SK-N-SH (cell line): ENCODE results near the gene PPM1E. TPM values are rescaled to one million over a fixed set of nuclear protein-coding genes. Genes with fewer than 3 reads are reported as not detected.

Experiments
- CTCF ChIA-PET: fragments of 300-600, 350-600 bp; formaldehyde crosslinking; extraction: SDS; loops from one replicate; lab custom pipeline; 2021; lab: Yijun Ruan, JAX
- POLR2A ChIA-PET: fragments of 350-600 bp; sonication (Branson Sonifier 250); formaldehyde crosslinking; extraction: SDS; loops from one replicate; lab custom pipeline; 2020; ENCODE audit warnings: antibody characterized with exemption, inconsistent platforms; lab: Yijun Ruan, JAX
- DNase-seq: peaks from one replicate; pipeline ENCODE4 v3.0.0; 2012
- H2AFZ ChIP-seq: fragments of 200-600 bp; sonication (generic); 2 replicates; pipeline ENCODE4 v1.8.1; 2016; ENCODE audit warnings: antibody characterized with exemption, mild to moderate bottlenecking, low read depth
- H3F3A ChIP-seq: fragments of 200-600 bp; sonication (generic); replicated peaks from 2 replicates; pipeline ENCODE3; 2016; ENCODE audit warnings: antibody characterized with exemption, mild to moderate bottlenecking; ENCODE audit not compliant: insufficient read depth
- H3K27ac ChIP-seq, 2 experiments: fragments of 200-500 bp in 1 of 2; fragments of 200-600 bp in 1 of 2; sonication (Bioruptor generic) in 1 of 2; sonication (generic), shearing (Covaris generic) in 1 of 2; 2 replicates each; pipeline versions ENCODE4 v1.5.1 to v1.6.1; 2014 to 2016; ENCODE audit warnings: low read depth in 2 of 2, inconsistent platforms in 1 of 2, low read length in 1 of 2, mild to moderate bottlenecking in 1 of 2, mixed read lengths in 1 of 2
- H3K27me3 ChIP-seq: fragments of 200-600 bp; sonication (generic), shearing (Covaris generic); 2 replicates; pipeline ENCODE4 v1.6.1; 2016; ENCODE audit warnings: mixed run types; ENCODE audit not compliant: insufficient read depth
- H3K36me3 ChIP-seq, 2 experiments: fragments of 200-500 bp in 1 of 2; fragments of 200-600 bp in 1 of 2; sonication (Bioruptor generic) in 1 of 2; sonication (generic) in 1 of 2; replicated peaks in 1 of 2; 2 replicates each; pipeline versions ENCODE3 to v1.5.1; 2014 to 2016; ENCODE audit warnings: low read length in 1 of 2, mild to moderate bottlenecking in 1 of 2; ENCODE audit not compliant: insufficient read depth in 2 of 2, control insufficient read depth in 1 of 2
- H3K4me1 ChIP-seq, 2 experiments: fragments of 200-500 bp in 1 of 2; fragments of 200-600 bp in 1 of 2; sonication (Bioruptor generic) in 1 of 2; sonication (generic), shearing (Covaris generic) in 1 of 2; 2 replicates each; pipeline versions ENCODE4 v1.5.1 to v1.6.1; 2014 to 2016; ENCODE audit warnings: low read depth in 1 of 2, low read length in 1 of 2, mixed run types in 1 of 2; ENCODE audit not compliant: insufficient read depth in 2 of 2, control insufficient read depth in 1 of 2
- H3K4me2 ChIP-seq: fragments of 200-600 bp; sonication (generic), shearing (Covaris generic); 2 replicates; pipeline ENCODE4 v1.6.1; 2017; ENCODE audit warnings: mixed run types
- H3K4me3 ChIP-seq, 2 experiments: fragments of 200-500 bp in 1 of 2; fragments of 200-600 bp in 1 of 2; sonication (Bioruptor generic) in 1 of 2; sonication (generic), shearing (Covaris generic) in 1 of 2; 2 replicates each; pipeline versions ENCODE4 v1.5.1 to v1.8.1; 2014 to 2016; ENCODE audit warnings: low read depth in 2 of 2, inconsistent platforms in 1 of 2, low read length in 1 of 2, mild to moderate bottlenecking in 1 of 2, mixed read lengths in 1 of 2, moderate library complexity in 1 of 2
- H3K79me2 ChIP-seq: fragments of 200-600 bp; sonication (generic); 2 replicates; pipeline ENCODE4 v1.8.1; 2017; ENCODE audit warnings: mild to moderate bottlenecking; ENCODE audit not compliant: insufficient read depth
- H3K9ac ChIP-seq: fragments of 200-600 bp; sonication (generic); 2 replicates; pipeline ENCODE4 v1.6.1; 2017; ENCODE audit warnings: mixed run types
- H3K9me2 ChIP-seq: fragments of 200-600 bp; sonication (generic); 2 replicates; pipeline ENCODE4 v1.6.1; 2017; ENCODE audit warnings: mixed run types
- H3K9me3 ChIP-seq: fragments of 200-600 bp; sonication (generic); 2 replicates; pipeline ENCODE4 v1.6.1; 2017; ENCODE audit warnings: mixed run types, mild to moderate bottlenecking, moderate library complexity
- H4K20me1 ChIP-seq: fragments of 200-600 bp; sonication (generic); 2 replicates; pipeline ENCODE4 v1.6.1; 2017; ENCODE audit warnings: mild to moderate bottlenecking, mixed run types; ENCODE audit not compliant: insufficient read depth
- EZH2phosphoT487 ChIP-seq: fragments of 200-600 bp; sonication (generic); IDR thresholded peaks from 2 replicates; pipeline ENCODE4 v1.6.1; 2017; ENCODE audit warnings: low read depth, mixed run types, mild to moderate bottlenecking, antibody characterized with exemption, moderate library complexity, borderline replicate concordance
- FOSL2 ChIP-seq: IDR thresholded peaks from 2 replicates; pipeline ENCODE4 v1.4.0; 2012; ENCODE audit warnings: low read depth, mild to moderate bottlenecking, moderate library complexity, borderline replicate concordance
- FOXM1 ChIP-seq: IDR thresholded peaks from 2 replicates; pipeline ENCODE4 v1.4.0; 2012; ENCODE audit warnings: low read depth, mild to moderate bottlenecking
- GABPA ChIP-seq: IDR thresholded peaks from 2 replicates; pipeline ENCODE4 v1.4.0; 2012; ENCODE audit warnings: low read depth, mild to moderate bottlenecking
- GATA2 ChIP-seq: sonication (generic); formaldehyde crosslinking; IDR thresholded peaks from 2 replicates; pipeline ENCODE4 v1.5.0; 2020; ENCODE audit warnings: mild to moderate bottlenecking, missing genetic modification reagents
- TCF12 ChIP-seq: IDR thresholded peaks from 2 replicates; pipeline ENCODE4 v1.4.0; 2012
- WGBS: methylation state at CpG from one replicate; pipeline ENCODE4 v1.1.6; 2017; ENCODE audit warnings: low lambda C conversion rate; 5-methylcytosine and 5-hydroxymethylcytosine counted together
- polyA plus RNA-seq, 3 experiments: library from polyadenylated mRNA; depleted of rRNA; stranded (reverse); fragments of >200 nt; gene quantifications; 2 replicates each; pipeline ENCODE4 v1.2.3, GENCODE V29; 2012
- TF ChIP-seq, protein P1 (sequence below): IDR thresholded peaks from 2 replicates; pipeline ENCODE4 v1.6.1; 2012; ENCODE audit warnings: mild to moderate bottlenecking, low read depth, low read length, moderate library complexity
- TF ChIP-seq, protein P2 (sequence below): IDR thresholded peaks from 2 replicates; pipeline ENCODE4 v1.4.0; 2012; ENCODE audit warnings: low read depth, borderline replicate concordance
- TF ChIP-seq, protein P3 (sequence below): fragments of 150-350 bp; IDR thresholded peaks from 2 replicates; pipeline ENCODE4 v1.6.1; 2017; ENCODE audit warnings: antibody characterized with exemption, low read length, low read depth, borderline replicate concordance
- TF ChIP-seq, protein P4 (sequence below): fragments of 150-350 bp; IDR thresholded peaks from 2 replicates; pipeline ENCODE4 v1.6.1; 2016; ENCODE audit warnings: mild to moderate bottlenecking, low read depth, low read length

The PPM1E gene
- polyA plus RNA-seq, 1 of the 3 experiments (the other 2 are of a cell fraction), result 0.08 TPM

DNA sequence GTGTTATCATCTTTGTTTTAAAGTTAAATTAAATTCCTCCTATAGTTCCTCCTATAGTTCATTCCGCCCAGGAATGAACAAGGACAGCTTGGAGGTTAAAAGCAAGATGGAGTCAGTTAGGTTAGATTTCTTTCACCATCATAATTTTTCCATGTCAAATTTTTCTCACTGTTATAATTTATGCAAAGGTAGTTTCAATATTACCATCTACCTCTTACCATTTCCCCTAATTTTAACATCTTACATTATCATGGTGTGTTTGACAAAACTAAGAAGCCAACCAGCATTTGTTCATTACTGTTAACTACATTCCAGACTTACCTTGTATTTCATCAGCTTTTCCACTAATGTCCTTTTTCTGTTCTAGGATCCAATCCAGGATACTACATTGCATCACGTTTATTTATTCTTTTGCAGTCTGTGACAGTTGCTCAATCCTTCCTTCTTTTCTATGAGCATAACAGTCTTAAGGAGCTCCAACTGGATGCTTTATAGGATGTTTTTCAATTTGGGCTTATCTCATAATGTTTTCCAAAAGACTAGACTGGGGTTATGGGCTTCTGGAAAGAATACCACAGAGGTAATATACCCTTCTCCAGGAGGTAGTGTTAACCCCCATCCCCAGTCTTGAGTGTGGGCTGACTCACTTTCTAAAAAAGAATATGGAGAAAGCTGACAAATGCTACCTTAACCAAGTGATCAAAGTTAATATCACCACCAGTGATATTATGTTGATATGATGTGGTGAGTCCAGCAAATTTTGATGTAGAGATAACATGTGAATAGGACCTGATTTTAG, 158.5 kb downstream of the PPM1E start (continued):
- TF ChIP-seq, protein P1, sequence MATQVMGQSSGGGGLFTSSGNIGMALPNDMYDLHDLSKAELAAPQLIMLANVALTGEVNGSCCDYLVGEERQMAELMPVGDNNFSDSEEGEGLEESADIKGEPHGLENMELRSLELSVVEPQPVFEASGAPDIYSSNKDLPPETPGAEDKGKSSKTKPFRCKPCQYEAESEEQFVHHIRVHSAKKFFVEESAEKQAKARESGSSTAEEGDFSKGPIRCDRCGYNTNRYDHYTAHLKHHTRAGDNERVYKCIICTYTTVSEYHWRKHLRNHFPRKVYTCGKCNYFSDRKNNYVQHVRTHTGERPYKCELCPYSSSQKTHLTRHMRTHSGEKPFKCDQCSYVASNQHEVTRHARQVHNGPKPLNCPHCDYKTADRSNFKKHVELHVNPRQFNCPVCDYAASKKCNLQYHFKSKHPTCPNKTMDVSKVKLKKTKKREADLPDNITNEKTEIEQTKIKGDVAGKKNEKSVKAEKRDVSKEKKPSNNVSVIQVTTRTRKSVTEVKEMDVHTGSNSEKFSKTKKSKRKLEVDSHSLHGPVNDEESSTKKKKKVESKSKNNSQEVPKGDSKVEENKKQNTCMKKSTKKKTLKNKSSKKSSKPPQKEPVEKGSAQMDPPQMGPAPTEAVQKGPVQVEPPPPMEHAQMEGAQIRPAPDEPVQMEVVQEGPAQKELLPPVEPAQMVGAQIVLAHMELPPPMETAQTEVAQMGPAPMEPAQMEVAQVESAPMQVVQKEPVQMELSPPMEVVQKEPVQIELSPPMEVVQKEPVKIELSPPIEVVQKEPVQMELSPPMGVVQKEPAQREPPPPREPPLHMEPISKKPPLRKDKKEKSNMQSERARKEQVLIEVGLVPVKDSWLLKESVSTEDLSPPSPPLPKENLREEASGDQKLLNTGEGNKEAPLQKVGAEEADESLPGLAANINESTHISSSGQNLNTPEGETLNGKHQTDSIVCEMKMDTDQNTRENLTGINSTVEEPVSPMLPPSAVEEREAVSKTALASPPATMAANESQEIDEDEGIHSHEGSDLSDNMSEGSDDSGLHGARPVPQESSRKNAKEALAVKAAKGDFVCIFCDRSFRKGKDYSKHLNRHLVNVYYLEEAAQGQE, result no peak

DNA sequence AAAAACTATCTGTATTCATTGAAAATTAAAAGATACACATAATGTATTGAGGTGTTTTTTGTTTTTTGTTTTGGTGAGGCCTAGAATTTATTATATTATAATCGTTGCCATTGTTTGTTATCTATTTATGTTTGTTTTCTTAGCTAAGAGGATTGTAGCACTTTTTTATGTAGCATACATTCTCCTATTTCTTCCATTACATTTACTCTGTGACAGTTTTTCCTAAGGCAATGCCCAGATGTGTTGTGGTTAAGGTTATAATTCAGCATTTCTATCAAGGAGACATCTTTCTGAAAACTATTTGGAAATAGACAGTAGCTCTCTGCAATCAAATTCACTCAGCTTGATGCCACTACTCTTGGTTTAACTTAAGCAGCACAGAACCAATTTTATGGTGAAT, 161.6 kb downstream of the PPM1E start:
- CTCF ChIA-PET, result interaction anchor here (0.9 to 1.4 kb wide), 6 partner anchors 9 to 161 kb away, joined by 3 to 5 read pairs (median 3); no protein-coding TSS in a partner anchor
- Histone ChIP-seq H3K4me1 (no peaks in the 10 kb centered on the region), H3K9ac (no peak overlapping the region), H2AFZ (no peak overlapping the region), H3K27me3 (no peaks in the 10 kb centered on the region), H3F3A (no peaks in the 10 kb centered on the region), H4K20me1 (no peaks in the 10 kb centered on the region), H3K4me2 (no peak overlapping the region), H3K79me2 (no peaks in the 10 kb centered on the region), H3K9me2 (no peaks in the 10 kb centered on the region), H3K4me3 (no peak overlapping the region), H3K36me3 (no peaks in the 10 kb centered on the region), H3K27ac (no peak overlapping the region), H3K9me3 (no peaks in the 10 kb centered on the region)
- WGBS, result 40% methylated on average over 1 of the region's 1 CpG
- TF ChIP-seq TCF12 (no peak), GATA2 (no peak), GABPA (no peak), FOXM1 (no peak), FOSL2 (no peak), EZH2phosphoT487 (no peak)
- TF ChIP-seq, protein P2, sequence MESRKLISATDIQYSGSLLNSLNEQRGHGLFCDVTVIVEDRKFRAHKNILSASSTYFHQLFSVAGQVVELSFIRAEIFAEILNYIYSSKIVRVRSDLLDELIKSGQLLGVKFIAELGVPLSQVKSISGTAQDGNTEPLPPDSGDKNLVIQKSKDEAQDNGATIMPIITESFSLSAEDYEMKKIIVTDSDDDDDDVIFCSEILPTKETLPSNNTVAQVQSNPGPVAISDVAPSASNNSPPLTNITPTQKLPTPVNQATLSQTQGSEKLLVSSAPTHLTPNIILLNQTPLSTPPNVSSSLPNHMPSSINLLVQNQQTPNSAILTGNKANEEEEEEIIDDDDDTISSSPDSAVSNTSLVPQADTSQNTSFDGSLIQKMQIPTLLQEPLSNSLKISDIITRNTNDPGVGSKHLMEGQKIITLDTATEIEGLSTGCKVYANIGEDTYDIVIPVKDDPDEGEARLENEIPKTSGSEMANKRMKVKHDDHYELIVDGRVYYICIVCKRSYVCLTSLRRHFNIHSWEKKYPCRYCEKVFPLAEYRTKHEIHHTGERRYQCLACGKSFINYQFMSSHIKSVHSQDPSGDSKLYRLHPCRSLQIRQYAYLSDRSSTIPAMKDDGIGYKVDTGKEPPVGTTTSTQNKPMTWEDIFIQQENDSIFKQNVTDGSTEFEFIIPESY, result no peak
- TF ChIP-seq, protein P3, sequence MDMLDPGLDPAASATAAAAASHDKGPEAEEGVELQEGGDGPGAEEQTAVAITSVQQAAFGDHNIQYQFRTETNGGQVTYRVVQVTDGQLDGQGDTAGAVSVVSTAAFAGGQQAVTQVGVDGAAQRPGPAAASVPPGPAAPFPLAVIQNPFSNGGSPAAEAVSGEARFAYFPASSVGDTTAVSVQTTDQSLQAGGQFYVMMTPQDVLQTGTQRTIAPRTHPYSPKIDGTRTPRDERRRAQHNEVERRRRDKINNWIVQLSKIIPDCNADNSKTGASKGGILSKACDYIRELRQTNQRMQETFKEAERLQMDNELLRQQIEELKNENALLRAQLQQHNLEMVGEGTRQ, result no peak
- TF ChIP-seq, protein P4, sequence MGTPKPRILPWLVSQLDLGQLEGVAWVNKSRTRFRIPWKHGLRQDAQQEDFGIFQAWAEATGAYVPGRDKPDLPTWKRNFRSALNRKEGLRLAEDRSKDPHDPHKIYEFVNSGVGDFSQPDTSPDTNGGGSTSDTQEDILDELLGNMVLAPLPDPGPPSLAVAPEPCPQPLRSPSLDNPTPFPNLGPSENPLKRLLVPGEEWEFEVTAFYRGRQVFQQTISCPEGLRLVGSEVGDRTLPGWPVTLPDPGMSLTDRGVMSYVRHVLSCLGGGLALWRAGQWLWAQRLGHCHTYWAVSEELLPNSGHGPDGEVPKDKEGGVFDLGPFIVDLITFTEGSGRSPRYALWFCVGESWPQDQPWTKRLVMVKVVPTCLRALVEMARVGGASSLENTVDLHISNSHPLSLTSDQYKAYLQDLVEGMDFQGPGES, result no peak
- POLR2A ChIA-PET, result no interaction called here
- no peak for DNase-seq
